Left ventricle myocardium inferior (tissue), 1 donor: ENCODE data around the gene CKLF. TPM values are rescaled to one million over a fixed set of nuclear protein-coding genes. Genes with fewer than 3 reads are reported as not detected.

Source experiments
- DNase-seq: peaks from one replicate; pipeline ENCODE4 v3.0.0-alpha.2; 2020
- H3K27ac ChIP-seq: fragments of 200-600 bp; replicated peaks from 2 replicates; pipeline ENCODE4 v1.8.0; 2021
- H3K27me3 ChIP-seq: fragments of 200-600 bp; 2 replicates; pipeline ENCODE4 v1.8.0; 2021; ENCODE audit warnings: low read depth
- H3K36me3 ChIP-seq: fragments of 200-600 bp; 2 replicates; pipeline ENCODE4 v1.8.0; 2021
- H3K4me1 ChIP-seq: fragments of 200-600 bp; 2 replicates; pipeline ENCODE4 v1.8.0; 2021
- H3K4me3 ChIP-seq: fragments of 200-600 bp; 2 replicates; pipeline ENCODE4 v1.8.0; 2021; ENCODE audit warnings: mild to moderate bottlenecking, moderate library complexity
- H3K9me3 ChIP-seq: fragments of 200-600 bp; replicated peaks from 2 replicates; pipeline ENCODE4 v1.8.0; 2021
- intact Hi-C: fragments of 100-400 bp; cut with micrococcal nuclease; formaldehyde crosslinking; loops from one replicate; pipeline ENCODE4 v1.11.0; 2022
- total RNA-seq: library from RNA; stranded (reverse); fragmentation: NEBNext Ultra II Directional; extraction: Animal tissue kit (Norgen Biotek cat#: 25700); gene quantifications from one replicate; pipeline ENCODE4 v1.2.1, GENCODE V29; 2021
- TF ChIP-seq, protein P1 (sequence below): fragments of 200-600 bp; IDR thresholded peaks from 2 replicates; pipeline ENCODE4 v1.8.0; 2021; ENCODE audit warnings: antibody characterized with exemption, mild to moderate bottlenecking, borderline replicate concordance
- donor health status: DM: no; HTN: yes; CAD: no; lungs with severe emphysema.

The CKLF gene
- total RNA-seq, 1 donor from 2014 or later = 7.8 TPM

GRCh38 chr16:66537236-66537635, 15.1 kb upstream of the CKLF start:
- Histone ChIP-seq H3K27ac (no peak overlapping the region), H3K36me3 (peaks cover 78% of the 10 kb centered on the region), H3K27me3 (no peaks in the 10 kb centered on the region), H3K9me3 (no peaks in the 10 kb centered on the region), H3K4me1 (peaks cover 24% of the 10 kb centered on the region), H3K4me3 (no peak overlapping the region)
- TF ChIP-seq, protein P1, sequence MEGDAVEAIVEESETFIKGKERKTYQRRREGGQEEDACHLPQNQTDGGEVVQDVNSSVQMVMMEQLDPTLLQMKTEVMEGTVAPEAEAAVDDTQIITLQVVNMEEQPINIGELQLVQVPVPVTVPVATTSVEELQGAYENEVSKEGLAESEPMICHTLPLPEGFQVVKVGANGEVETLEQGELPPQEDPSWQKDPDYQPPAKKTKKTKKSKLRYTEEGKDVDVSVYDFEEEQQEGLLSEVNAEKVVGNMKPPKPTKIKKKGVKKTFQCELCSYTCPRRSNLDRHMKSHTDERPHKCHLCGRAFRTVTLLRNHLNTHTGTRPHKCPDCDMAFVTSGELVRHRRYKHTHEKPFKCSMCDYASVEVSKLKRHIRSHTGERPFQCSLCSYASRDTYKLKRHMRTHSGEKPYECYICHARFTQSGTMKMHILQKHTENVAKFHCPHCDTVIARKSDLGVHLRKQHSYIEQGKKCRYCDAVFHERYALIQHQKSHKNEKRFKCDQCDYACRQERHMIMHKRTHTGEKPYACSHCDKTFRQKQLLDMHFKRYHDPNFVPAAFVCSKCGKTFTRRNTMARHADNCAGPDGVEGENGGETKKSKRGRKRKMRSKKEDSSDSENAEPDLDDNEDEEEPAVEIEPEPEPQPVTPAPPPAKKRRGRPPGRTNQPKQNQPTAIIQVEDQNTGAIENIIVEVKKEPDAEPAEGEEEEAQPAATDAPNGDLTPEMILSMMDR = no peak
- intact Hi-C loops = no loop called here
- no peak for DNase-seq

DNA sequence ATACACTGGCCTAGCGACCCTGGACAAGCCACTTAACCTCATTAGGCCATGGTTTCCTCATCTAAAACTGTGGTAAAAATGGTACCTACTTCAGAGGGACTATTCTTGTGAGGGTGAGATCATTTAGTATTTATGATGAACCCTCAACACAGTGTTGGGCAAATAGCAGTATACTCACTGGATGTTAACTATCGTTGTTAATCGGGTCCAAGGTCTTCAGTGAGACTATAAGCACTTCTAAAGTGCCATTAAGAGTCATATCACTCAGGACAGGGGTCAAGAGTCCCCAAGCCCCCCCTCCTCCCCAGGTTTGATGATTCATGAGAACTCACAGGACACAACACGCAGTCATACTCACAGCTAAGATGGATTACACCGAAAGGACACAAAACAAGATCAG, 13.5 kb upstream of the CKLF start:
- intact Hi-C loops = no loop called here
- Histone ChIP-seq H3K4me3 (no peak overlapping the region), H3K4me1 (peaks cover 27% of the 10 kb centered on the region), H3K9me3 (no peaks in the 10 kb centered on the region), H3K27ac (no peak overlapping the region), H3K36me3 (peaks cover 76% of the 10 kb centered on the region), H3K27me3 (no peaks in the 10 kb centered on the region)
- no peak for DNase-seq
- TF ChIP-seq, protein P1 = no peak

DNA sequence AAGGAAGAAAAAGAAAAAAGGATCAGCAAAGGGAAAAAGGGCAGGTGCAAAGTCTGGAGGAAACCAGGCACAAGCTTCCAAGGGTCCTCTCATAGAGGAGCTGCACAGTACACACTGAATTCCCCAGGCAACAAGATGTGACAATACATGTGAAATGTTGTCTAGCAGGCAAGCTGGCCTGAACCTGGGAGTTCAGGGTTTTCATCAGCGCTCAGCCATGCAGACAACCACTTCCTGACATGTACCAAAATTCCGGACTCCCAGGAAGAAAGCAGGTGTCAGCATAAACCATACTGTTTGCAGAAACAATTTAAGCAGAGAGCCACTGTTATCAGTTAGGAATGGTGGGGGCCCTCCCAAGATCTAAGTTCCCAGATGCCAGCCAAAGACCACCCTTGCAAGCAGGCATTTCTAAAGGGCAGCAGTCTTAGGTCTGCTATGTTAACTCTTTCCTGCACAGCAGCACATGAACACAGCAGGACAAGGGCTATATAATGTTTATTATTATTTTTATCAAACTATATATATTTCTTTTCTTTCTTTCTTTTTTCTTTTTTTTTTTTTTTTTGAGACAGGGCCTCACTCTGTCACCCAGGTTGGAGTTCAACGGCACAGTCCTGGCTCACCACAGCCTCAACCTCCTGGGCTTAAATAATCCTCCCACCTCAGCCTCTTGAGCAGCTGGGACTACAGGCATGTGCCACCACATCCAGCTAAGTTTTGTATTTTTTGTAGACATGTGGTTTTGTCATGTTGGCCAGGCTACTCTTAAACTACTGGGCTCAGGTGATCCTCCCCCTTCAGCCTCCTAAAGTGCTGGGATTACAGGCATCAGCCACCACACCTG, 12.5 kb upstream of the CKLF start:
- TF ChIP-seq, protein P1 = no peak
- peaks cover 78% of the 10 kb centered on the region for H3K36me3 ChIP-seq
- H3K9me3 ChIP-seq = no peaks in the 10 kb centered on the region
- no peaks in the 10 kb centered on the region for H3K27me3 ChIP-seq
- H3K4me1 ChIP-seq = peaks cover 18% of the 10 kb centered on the region
- H3K27ac ChIP-seq = no peak overlapping the region
- no peak overlapping the region for H3K4me3 ChIP-seq
- no peak for DNase-seq
- intact Hi-C loops = no loop called here

GRCh38 chr16:66541388-66542355, 10.7 kb upstream of the CKLF start:
- TF ChIP-seq, protein P1 = no peak
- Histone ChIP-seq H3K36me3 (peaks cover 74% of the 10 kb centered on the region), H3K4me1 (peaks cover 17% of the 10 kb centered on the region), H3K27me3 (no peaks in the 10 kb centered on the region), H3K9me3 (no peaks in the 10 kb centered on the region), H3K27ac (no peak overlapping the region), H3K4me3 (no peak overlapping the region)
- DNase-seq = no peak
- intact Hi-C loops = no loop called here

DNA sequence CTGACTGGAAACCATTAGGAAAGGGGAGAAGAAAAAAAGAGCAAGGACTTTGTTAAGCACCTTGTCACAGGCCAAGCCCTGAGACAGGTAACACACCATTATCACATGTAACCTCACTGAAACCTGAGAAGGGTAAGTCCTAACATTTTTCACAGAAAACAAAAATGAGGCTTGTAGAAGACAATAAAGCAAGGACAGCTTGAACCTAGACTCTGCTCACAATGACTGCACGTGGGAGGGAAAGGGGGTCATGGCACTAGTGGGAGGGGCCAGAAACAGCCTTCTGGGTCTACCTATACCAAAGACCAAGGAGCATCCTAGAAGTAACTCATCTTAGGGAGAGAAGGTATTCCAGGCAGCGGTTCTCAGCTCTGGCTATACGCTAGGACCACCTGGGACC, 10.0 kb upstream of the CKLF start:
- H3K9me3 ChIP-seq = no peaks in the 10 kb centered on the region
- intact Hi-C loops = no loop called here
- H3K4me3 ChIP-seq = no peak overlapping the region
- TF ChIP-seq, protein P1 = no peak
- no peak for DNase-seq
- no peak overlapping the region for H3K27ac ChIP-seq
- H3K4me1 ChIP-seq = peaks cover 22% of the 10 kb centered on the region
- H3K36me3 ChIP-seq = peaks cover 70% of the 10 kb centered on the region
- H3K27me3 ChIP-seq = no peaks in the 10 kb centered on the region
